NCI-H1092 treated with DMSO at 0.1 percent for 48 hours (cell line): Measurements from ENCODE around the gene KLK15.

ENCODE experiments used
- DNase-seq: peaks from one replicate; lab custom pipeline; 2025; lab: John Stamatoyannopoulos, UW

The KLK15 gene

DNA sequence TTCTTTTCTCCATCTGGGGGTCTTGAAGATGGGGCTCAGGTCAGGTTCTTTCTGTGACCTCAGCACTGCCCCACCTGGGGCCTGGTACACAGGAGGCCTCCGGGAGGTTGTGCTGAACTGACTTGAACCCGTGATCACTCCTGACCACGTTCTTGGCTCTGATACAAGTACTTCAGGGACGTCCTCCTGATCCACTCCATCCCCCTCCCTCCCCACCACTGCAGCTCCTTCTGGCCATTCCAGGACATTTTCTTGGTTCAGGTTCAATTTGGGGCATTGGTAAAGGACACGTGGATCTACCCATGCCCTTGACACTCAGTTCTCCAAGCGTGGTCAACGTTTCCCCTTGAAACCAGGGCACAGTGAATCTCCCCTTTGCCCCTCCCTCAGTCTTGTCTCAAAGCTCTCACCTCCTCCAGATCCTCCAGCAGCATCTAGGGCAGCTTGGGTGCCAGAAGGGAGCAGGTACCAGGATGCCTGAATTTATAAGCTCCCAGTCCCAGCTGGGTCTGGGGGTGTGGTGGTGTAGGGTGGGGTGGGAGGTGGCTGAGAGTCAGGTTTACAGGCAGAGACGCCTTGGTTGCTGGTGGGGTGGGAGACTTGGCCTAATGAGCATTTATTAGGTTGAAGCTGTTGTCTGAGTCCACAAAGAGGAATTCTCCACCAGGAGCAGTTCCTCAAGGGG, at the start of gene KLK15:
KLK15 (minus strand) TSS at position 458 of the 685 bp plus-strand sequence. CDS start 2,082 bp downstream, outside the sequence.
- DNase-seq, result no peak

DNA sequence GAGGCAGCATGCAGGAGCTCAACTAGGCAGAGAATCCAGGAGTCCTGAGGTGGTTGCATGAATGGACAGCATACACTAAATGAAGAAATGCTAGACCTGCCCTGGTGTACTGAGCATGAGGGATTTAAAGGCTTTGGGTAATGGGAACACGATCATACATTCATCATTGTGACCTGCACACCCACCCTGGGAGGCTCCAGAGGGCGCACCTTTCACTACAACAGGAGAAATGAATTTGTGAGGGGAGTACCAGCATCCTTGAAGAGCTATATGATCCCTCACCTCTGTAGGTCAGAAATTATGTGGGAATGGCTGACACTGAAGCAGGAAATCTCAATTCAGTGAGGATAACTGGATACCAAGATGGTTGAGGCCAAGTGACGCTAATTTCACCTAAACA, 48.8 kb upstream of the KLK15 start:
- DNase-seq, result no peak

GRCh38 chr19:50880241-50880640, 46.9 kb upstream of the KLK15 start:
- DNase-seq, result no peak

DNA sequence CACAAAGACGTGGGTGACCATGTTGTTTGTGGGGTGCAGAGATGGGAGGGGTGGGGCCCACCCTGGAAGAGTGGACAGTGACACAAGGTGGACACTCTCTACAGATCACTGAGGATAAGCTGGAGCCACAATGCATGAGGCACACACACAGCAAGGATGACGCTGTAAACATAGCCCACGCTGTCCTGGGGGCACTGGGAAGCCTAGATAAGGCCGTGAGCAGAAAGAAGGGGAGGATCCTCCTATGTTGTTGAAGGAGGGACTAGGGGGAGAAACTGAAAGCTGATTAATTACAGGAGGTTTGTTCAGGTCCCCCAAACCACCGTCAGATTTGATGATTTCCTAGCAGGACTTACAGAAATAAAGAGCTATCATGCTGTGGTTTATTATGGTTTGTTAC, 45.5 kb upstream of the KLK15 start:
- no peak for DNase-seq

- DNase-seq, result no peak
These were observed 44.0 kb upstream of the KLK15 start for GRCh38 chr19:50877338-50877737.

- no peak for DNase-seq
These were observed 43.1 kb upstream of the KLK15 start for GRCh38 chr19:50876456-50876855.

DNA sequence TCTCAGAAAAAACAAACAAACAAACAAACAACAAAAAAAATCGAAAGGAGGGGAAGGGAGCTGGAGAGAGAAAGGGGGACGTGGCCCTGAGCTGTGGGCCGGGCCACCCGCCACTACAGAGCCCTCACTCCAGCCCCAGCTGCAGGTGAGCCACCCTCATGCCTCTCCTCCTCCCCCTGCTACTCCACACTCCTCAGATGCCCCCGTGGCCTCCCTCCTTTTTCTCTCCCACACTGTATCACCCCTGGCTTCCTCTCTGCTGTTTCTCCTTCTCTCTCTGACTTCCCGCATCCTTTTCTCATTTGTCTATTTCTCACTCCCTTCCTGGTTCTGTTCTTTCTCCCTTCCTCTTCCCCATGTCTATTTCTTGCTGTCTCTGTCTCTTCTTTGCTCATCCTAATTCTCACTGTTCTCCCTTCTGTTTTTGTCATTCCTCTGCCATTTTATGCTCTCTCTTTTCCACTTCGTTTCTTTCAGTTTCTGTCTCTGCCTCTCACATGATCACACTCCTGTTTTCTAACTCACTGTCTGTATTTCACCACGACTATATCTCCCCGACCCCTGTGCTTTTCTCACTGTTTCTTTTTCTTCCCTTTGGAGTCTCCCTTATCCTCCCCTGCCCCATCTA, 42.5 kb upstream of the KLK15 start:
- no peak for DNase-seq

DNA sequence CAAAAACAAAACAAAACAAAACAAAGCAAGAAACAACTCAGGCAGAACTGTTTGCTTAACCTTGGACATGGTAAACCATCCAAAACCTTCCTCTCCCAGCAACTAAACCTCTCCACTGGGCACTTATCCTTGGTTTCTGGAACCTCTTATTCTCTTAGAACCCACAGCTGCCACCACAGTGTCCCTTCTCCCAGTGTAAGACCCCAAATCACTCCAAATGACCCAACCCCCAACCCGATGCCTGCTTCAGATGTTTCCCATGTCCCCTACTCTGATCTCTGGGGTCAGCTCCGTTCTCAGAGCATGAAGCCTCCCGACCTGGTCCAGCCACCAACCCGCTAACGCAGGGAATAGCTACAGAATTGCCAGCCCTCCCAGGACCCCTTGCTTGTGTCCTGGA, 40.8 kb upstream of the KLK15 start:
- no peak for DNase-seq

GRCh38 chr19:50873056-50873455, 39.7 kb upstream of the KLK15 start, which contains the start of gene KLK2:
Gene KLK2, plus strand, starts transcription at chr19:50873439. Its CDS starts 35 bp downstream, at chr19:50873474.
- no peak for DNase-seq

DNA sequence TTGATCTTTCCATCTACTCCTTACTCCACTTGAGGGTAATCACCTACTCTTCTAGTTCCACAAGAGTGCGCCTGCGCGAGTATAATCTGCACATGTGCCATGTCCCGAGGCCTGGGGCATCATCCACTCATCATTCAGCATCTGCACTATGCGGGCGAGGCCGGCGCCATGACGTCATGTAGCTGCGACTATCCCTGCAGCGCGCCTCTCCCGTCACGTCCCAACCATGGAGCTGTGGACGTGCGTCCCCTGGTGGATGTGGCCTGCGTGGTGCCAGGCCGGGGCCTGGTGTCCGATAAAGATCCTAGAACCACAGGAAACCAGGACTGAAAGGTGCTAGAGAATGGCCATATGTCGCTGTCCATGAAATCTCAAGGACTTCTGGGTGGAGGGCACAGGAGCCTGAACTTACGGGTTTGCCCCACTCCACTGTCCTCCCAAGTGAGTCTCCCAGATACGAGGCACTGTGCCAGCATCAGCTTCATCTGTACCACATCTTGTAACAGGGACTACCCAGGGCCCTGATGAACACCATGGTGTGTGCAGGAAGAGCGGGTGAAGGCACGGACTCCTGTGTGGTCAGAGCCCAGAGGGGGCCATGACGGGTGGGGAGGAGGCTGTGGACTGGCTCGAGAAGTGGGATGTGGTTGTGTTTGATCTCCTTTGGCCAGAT, 37.2 kb upstream of the KLK15 start:
- no peak for DNase-seq

- DNase-seq, result no peak
These were observed 36.1 kb upstream of the KLK15 start for GRCh38 chr19:50869479-50869878.

GRCh38 chr19:50861496-50862286, 28.3 kb upstream of the KLK15 start:
- DNase-seq, result no peak

DNA sequence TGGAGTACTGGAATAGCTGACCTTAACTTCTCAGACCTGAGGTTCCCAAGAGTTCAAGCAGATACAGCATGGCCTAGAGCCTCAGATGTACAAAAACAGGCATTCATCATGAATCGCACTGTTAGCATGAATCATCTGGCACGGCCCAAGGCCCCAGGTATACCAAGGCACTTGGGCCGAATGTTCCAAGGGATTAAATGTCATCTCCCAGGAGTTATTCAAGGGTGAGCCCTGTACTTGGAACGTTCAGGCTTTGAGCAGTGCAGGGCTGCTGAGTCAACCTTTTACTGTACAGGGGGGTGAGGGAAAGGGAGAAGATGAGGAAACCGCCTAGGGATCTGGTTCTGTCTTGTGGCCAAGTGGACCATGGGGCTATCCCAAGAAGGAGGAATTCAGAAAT, 27.6 kb upstream of the KLK15 start:
- no peak for DNase-seq

GRCh38 chr19:50859849-50860248, 26.5 kb upstream of the KLK15 start:
- DNase-seq, result no peak

DNA sequence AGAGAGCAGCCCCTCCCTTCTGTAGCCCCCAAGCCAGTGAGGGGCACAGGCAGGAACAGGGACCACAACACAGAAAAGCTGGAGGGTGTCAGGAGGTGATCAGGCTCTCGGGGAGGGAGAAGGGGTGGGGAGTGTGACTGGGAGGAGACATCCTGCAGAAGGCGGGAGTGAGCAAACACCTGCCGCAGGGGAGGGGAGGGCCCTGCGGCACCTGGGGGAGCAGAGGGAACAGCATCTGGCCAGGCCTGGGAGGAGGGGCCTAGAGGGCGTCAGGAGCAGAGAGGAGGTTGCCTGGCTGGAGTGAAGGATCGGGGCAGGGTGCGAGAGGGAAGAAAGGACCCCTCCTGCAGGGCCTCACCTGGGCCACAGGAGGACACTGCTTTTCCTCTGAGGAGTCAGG, 25.5 kb upstream of the KLK15 start:
- DNase-seq, result peak; percentile 6

- DNase-seq, result no peak
These were observed 24.0 kb upstream of the KLK15 start for GRCh38 chr19:50857366-50857765.

DNA sequence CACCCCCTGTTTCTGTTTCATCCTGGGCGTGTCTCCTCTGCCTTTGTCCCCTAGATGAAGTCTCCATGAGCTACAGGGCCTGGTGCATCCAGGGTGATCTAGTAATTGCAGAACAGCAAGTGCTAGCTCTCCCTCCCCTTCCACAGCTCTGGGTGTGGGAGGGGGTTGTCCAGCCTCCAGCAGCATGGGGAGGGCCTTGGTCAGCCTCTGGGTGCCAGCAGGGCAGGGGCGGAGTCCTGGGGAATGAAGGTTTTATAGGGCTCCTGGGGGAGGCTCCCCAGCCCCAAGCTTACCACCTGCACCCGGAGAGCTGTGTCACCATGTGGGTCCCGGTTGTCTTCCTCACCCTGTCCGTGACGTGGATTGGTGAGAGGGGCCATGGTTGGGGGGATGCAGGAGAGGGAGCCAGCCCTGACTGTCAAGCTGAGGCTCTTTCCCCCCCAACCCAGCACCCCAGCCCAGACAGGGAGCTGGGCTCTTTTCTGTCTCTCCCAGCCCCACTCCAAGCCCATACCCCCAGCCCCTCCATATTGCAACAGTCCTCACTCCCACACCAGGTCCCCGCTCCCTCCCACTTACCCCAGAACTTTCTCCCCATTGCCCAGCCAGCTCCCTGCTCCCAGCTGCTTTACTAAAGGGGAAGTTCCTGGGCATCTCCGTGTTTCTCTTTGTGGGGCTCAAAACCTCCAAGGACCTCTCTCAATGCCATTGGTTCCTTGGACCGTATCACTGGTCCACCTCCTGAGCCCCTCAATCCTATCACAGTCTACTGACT, 21.4 kb upstream of the KLK15 start, which contains the start of gene KLK3:
KLK3 (plus strand) TSS at position 280 of the 775 bp plus-strand sequence; CDS start at position 321, 41 bp downstream.
- DNase-seq, result no peak

- DNase-seq, result no peak
These were observed 18.2 kb upstream of the KLK15 start for GRCh38 chr19:50851620-50852019.

DNA sequence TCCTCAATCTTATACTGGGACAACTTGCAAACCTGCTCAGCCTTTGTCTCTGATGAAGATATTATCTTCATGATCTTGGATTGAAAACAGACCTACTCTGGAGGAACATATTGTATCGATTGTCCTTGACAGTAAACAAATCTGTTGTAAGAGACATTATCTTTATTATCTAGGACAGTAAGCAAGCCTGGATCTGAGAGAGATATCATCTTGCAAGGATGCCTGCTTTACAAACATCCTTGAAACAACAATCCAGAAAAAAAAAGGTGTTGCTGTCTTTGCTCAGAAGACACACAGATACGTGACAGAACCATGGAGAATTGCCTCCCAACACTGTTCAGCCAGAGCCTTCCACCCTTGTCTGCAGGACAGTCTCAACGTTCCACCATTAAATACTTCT, 17.4 kb upstream of the KLK15 start:
- no peak for DNase-seq

GRCh38 chr19:50844296-50844935, 11.0 kb upstream of the KLK15 start:
- peak; percentile 26 for DNase-seq

DNA sequence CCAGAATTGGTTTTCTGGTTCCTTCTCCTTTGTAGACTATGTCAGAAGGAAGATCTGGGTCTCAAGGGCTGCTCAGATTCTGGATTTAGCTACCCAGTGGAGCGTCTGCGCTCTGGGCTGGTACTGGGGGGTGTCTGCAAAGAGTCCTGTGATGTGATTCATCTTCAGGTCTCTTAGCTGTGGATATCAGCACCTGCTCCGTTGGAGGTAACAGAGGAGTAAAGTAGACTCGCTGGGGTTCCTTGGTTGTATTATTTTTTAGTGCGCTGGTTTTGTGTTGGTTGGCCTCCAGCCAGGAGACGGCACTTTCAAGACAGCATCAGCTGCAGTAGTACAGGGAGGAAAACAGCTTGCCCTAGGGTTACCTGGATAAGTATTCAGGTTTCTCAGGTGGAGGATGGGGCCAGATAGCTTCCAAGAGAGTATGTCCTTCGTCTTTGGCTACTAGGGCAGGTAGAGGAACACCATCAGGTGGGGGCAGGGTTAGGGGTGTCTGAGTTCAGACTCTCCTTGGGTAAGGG, 10.4 kb upstream of the KLK15 start:
- no peak for DNase-seq
